ENCODE measurements around the gene FAM47C.
"Not testable (repeated sequence)": the region's sequence is repeated elsewhere in the genome, so short reads cannot be mapped to it uniquely, and the experiment has no call there.

FAM47C gene

GRCh38 chrX:37008182-37008581, at the start of gene FAM47C:
Gene FAM47C, plus strand, starts transcription at chrX:37008366. Its CDS starts 45 bp downstream, at chrX:37008411.
- DNase-seq, result not testable (repeated sequence)

GRCh38 chrX:36961590-36961989, 46.6 kb upstream of the FAM47C start:
- no peak for DNase-seq

GRCh38 chrX:36963069-36963808, 44.9 kb upstream of the FAM47C start:
- DNase-seq, result no peak

- DNase-seq, result no peak
Observed at GRCh38 chrX:36963852-36964251, 44.3 kb upstream of the FAM47C start.

- DNase-seq, result no peak
Observed at GRCh38 chrX:36973575-36973974, 34.6 kb upstream of the FAM47C start.

- no peak for DNase-seq
Observed at GRCh38 chrX:36974911-36975310, 33.3 kb upstream of the FAM47C start.

GRCh38 chrX:36978886-36979285, 29.3 kb upstream of the FAM47C start:
- no peak for DNase-seq

GRCh38 chrX:36983831-36984230, 24.3 kb upstream of the FAM47C start:
- no peak for DNase-seq

GRCh38 chrX:36985416-36986209, 22.6 kb upstream of the FAM47C start:
- not testable (repeated sequence) for DNase-seq

GRCh38 chrX:36986231-36986630, 21.9 kb upstream of the FAM47C start:
- DNase-seq, result no peak

GRCh38 chrX:36987212-36987611, 21.0 kb upstream of the FAM47C start:
- not testable (repeated sequence) for DNase-seq

GRCh38 chrX:37000140-37000539, 8.0 kb upstream of the FAM47C start:
- DNase-seq, result no peak

GRCh38 chrX:37010496-37010895, 2.3 kb downstream of the FAM47C start:
- no peak for DNase-seq

- DNase-seq, result not testable (repeated sequence)
Observed at GRCh38 chrX:37034260-37034659, 26.1 kb downstream of the FAM47C start.

GRCh38 chrX:37036674-37037220, 28.6 kb downstream of the FAM47C start:
- DNase-seq, result not testable (repeated sequence)

GRCh38 chrX:37038814-37039213, 30.6 kb downstream of the FAM47C start:
- not testable (repeated sequence) for DNase-seq

- not testable (repeated sequence) for DNase-seq
Observed at GRCh38 chrX:37042956-37043885, 35.1 kb downstream of the FAM47C start.

GRCh38 chrX:37047776-37048175, 39.6 kb downstream of the FAM47C start:
- no peak for DNase-seq

GRCh38 chrX:37057572-37057971, 49.4 kb downstream of the FAM47C start:
- not testable (repeated sequence) for DNase-seq

GRCh38 chrX:37060999-37061398, 52.8 kb downstream of the FAM47C start:
- DNase-seq, result no peak

Data from NCI-H1417 treated with DMSO at 0.1 percent for 48 hours (cell line).